AG04450 (cell line): ENCODE results near the gene C1orf174. TPM values are rescaled to one million over a fixed set of nuclear protein-coding genes. Genes with fewer than 3 reads are reported as not detected.

ENCODE experiments used
- CTCF ChIA-PET: fragments of 300-600, 350-600 bp; formaldehyde crosslinking; extraction: SDS; loops from one replicate; lab custom pipeline; 2022; ENCODE audit warnings: antibody characterized with exemption, inconsistent platforms; lab: Charles Lee
- POLR2A ChIA-PET: fragments of 350-600 bp; formaldehyde crosslinking; extraction: SDS; loops from one replicate; lab custom pipeline; 2021; ENCODE audit warnings: antibody characterized with exemption, inconsistent platforms; lab: Yijun Ruan, JAX
- DNase-seq: peaks from one replicate; pipeline ENCODE4 v3.0.0-alpha.2; 2011; ENCODE audit warnings: low read depth, low spot score
- H3K27ac ChIP-seq: one replicate; pipeline ENCODE4 v1.5.1; 2012; ENCODE audit warnings: low read depth, low read length, control low read depth
- H3K27me3 ChIP-seq: one replicate; pipeline ENCODE4 v1.6.0; 2012; ENCODE audit warnings: low read length; ENCODE audit not compliant: control insufficient read depth, insufficient read depth
- H3K4me3 ChIP-seq: 2 replicates; pipeline ENCODE4 v1.5.1; 2011; ENCODE audit warnings: mild to moderate bottlenecking, low read depth, low read length, control low read depth
- H3K9me3 ChIP-seq: 2 replicates; pipeline ENCODE4 v1.5.1; 2012; ENCODE audit warnings: low read length; ENCODE audit not compliant: control insufficient read depth, insufficient read depth
- polyA plus RNA-seq: library from polyadenylated mRNA; depleted of rRNA; stranded (reverse); fragments of >200 nt; gene quantifications from 2 replicates; pipeline ENCODE4 v1.2.3, GENCODE V29; 2011
- TF ChIP-seq, protein P1 (sequence below): IDR thresholded peaks from 2 replicates; pipeline ENCODE4 v1.5.1; 2011; ENCODE audit warnings: low read depth, low read length, control low read depth, inconsistent platforms

C1orf174 gene
- polyA plus RNA-seq, 1 experiment, result 20.7 TPM

DNA sequence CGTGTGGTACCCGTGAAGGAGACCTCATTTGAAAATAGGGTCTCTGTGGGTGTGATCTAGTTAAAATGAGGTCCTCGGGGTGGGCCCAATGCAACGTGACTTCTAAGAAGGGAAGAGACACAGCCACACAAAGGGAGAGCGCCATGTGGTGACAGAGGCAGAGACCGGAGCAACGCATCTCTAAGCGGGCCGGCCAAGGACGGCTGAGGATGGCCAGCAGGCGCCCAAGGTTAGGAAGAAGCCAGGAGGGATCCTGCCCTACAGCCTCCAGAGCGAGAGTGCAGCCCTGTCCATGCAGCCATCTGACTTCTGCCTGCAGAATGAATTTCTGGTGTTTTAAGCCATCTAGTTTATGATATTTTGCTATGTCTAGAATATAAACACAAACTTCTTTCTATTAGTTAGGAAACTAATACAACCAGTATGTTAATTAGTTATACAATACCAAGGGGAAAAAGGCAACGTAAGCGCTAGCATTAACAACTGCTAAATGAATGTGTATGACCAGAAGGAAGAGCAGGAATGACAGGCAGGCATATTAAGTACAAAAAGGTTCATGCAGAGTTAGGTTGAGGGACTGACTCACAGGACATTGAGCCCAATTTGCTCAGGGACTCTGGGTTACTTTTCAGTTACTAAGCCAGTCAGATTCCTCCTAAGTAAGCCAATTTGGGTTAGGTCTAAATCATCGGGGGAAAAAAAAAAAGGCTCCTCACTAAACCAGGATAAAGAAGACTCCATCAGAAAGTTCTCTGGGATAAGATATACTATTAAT lies 47.2 kb downstream of the C1orf174 start:
- Histone ChIP-seq H3K4me3 (no peak overlapping the region), H3K27ac (no peak overlapping the region), H3K27me3 (no peaks in the 10 kb centered on the region), H3K9me3 (no peaks in the 10 kb centered on the region; the same call in 1 of the 2 replicates)
- no peak for DNase-seq
- ChIA-PET POLR2A (no interaction called here), CTCF (no interaction called here)
- TF ChIP-seq, protein P1, sequence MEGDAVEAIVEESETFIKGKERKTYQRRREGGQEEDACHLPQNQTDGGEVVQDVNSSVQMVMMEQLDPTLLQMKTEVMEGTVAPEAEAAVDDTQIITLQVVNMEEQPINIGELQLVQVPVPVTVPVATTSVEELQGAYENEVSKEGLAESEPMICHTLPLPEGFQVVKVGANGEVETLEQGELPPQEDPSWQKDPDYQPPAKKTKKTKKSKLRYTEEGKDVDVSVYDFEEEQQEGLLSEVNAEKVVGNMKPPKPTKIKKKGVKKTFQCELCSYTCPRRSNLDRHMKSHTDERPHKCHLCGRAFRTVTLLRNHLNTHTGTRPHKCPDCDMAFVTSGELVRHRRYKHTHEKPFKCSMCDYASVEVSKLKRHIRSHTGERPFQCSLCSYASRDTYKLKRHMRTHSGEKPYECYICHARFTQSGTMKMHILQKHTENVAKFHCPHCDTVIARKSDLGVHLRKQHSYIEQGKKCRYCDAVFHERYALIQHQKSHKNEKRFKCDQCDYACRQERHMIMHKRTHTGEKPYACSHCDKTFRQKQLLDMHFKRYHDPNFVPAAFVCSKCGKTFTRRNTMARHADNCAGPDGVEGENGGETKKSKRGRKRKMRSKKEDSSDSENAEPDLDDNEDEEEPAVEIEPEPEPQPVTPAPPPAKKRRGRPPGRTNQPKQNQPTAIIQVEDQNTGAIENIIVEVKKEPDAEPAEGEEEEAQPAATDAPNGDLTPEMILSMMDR, result no peak

DNA sequence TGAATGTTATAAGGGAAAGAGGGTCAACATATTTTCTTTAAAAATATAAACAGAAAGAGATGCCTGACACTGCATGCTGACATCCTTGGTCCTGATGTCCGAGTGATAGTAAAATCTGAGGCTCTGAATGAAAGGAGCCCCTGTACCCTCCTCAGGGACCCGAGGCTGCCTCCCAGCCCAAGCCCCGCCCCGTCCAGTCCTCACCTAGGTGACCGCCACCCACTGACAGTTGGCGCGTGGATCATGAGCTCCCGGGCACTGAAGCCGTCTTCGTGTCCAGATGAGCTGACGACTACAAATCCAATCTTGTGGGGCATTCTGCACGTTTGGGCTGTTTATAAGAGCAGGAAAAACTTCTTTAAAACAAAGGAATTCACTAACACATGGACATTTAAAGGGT lies 48.0 kb downstream of the C1orf174 start:
- Histone ChIP-seq H3K9me3 (no peaks in the 10 kb centered on the region; the same call in 1 of the 2 replicates), H3K27me3 (no peaks in the 10 kb centered on the region), H3K4me3 (no peak overlapping the region), H3K27ac (no peak overlapping the region)
- ChIA-PET CTCF (no interaction called here), POLR2A (no interaction called here)
- no peak for DNase-seq
- TF ChIP-seq, protein P1, result no peak

DNA sequence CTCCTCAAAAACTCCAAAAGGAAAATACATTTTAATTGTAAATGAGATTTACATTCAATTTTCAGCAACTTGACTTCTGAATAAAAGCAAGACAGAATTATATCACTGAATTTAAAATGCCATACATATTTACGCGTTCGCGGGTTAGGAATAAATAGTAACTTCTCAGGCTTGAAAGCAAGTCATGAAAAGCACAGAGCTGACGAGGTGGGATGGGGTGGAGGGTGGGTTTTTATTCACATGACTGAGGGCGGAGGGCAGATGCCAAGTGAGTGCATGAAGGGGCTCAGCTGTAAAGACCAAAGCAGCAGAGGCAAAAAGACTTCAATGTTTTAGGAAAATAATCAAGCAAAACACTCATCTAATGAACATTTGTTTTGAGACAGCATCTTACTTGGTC lies 48.8 kb downstream of the C1orf174 start:
- ChIA-PET POLR2A (no interaction called here), CTCF (no interaction called here)
- no peak overlapping the region for H3K4me3 ChIP-seq
- no peak for DNase-seq
- TF ChIP-seq, protein P1, result no peak
- no peaks in the 10 kb centered on the region for H3K27me3 ChIP-seq
- H3K9me3 ChIP-seq, result no peaks in the 10 kb centered on the region
- H3K27ac ChIP-seq, result no peak overlapping the region

DNA sequence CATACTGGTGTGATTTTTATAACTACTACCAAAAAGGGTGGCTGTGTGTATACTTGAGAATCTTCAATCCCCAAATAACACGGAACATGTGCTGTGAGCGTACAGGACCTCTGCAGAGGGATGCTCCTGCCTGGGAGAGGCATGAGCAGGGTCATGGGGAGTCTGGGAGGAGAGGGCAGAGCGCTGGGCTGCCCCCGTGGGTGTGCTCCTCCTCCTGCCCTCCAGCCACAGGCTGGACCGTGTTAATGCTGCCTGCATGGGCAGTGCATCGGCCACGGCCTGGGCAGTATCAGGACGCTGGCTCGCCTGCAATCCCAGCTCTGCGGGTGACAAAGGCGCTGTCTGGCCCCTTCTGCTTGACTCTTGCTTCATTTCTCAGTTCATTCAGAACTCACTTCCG lies 49.2 kb downstream of the C1orf174 start:
- ChIA-PET POLR2A (no interaction called here), CTCF (no interaction called here)
- TF ChIP-seq, protein P1, result no peak
- Histone ChIP-seq H3K27me3 (no peaks in the 10 kb centered on the region), H3K4me3 (no peak overlapping the region), H3K9me3 (no peaks in the 10 kb centered on the region), H3K27ac (no peak overlapping the region)
- DNase-seq, result no peak

DNA sequence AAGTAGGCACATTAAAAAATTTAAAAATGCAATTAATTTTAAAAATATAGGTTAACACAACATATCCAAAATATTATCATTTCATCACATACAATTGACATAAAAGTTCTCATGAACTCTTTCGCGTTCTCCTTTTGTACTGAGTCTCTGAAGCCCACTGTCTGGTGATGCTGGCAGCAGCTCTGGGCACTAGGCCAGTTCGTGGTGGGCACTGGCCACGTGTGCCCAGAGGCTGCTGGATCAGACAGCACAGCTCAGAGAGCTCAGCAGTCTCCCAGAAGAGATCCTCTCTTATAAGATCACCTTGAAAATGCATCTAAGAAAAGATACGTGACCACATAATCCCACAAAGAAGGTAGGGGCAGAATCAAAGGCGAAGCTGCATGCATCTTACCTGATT lies 53.0 kb downstream of the C1orf174 start:
- no peak overlapping the region for H3K27ac ChIP-seq
- ChIA-PET CTCF (no interaction called here), POLR2A (no interaction called here)
- no peaks in the 10 kb centered on the region for H3K9me3 ChIP-seq
- H3K4me3 ChIP-seq, result no peak overlapping the region
- no peaks in the 10 kb centered on the region for H3K27me3 ChIP-seq
- TF ChIP-seq, protein P1, result no peak
- no peak for DNase-seq
